DOHH2 (cell line): Measurements from ENCODE around the gene MGAT5.

Source experiments
- H3F3A ChIP-seq: fragments of 200-600 bp; sonication (generic), shearing (Covaris generic); 2 replicates; pipeline ENCODE4 v1.6.0; 2016; ENCODE audit warnings: antibody characterized with exemption, mild to moderate bottlenecking; ENCODE audit not compliant: control insufficient read depth, insufficient read depth
- H3K27ac ChIP-seq: fragments of 200-600 bp; sonication (generic); 2 replicates; pipeline ENCODE4 v1.5.1; 2014; ENCODE audit warnings: low read depth, mild to moderate bottlenecking, low read length, moderate library complexity
- H3K27me3 ChIP-seq: fragments of 200-600 bp; sonication (generic); 2 replicates; pipeline ENCODE4 v1.6.1; 2014; ENCODE audit warnings: mild to moderate bottlenecking, low read length, mixed read lengths; ENCODE audit not compliant: control insufficient read depth
- H3K36me3 ChIP-seq: fragments of 200-600 bp; sonication (generic); 2 replicates; pipeline ENCODE4 v1.6.1; 2014; ENCODE audit warnings: mild to moderate bottlenecking, low read length, moderate library complexity, mixed read lengths; ENCODE audit not compliant: control insufficient read depth
- H3K4me1 ChIP-seq: fragments of 200-600 bp; sonication (generic); 2 replicates; pipeline ENCODE4 v1.6.1; 2014; ENCODE audit warnings: mild to moderate bottlenecking, low read length, mixed read lengths; ENCODE audit not compliant: control insufficient read depth
- H3K4me2 ChIP-seq: fragments of 200-600 bp; sonication (generic); 2 replicates; pipeline ENCODE4 v1.6.0; 2014; ENCODE audit warnings: mild to moderate bottlenecking, low read length, moderate library complexity
- H3K4me3 ChIP-seq: fragments of 200-600 bp; sonication (generic); 2 replicates; pipeline ENCODE4 v1.5.1; 2014; ENCODE audit warnings: mild to moderate bottlenecking, low read length, mixed read lengths
- H3K79me2 ChIP-seq: fragments of 200-600 bp; sonication (generic); 2 replicates; pipeline ENCODE4 v1.6.1; 2014; ENCODE audit warnings: mild to moderate bottlenecking, low read length, mixed read lengths; ENCODE audit not compliant: control insufficient read depth
- H3K9me2 ChIP-seq: fragments of 200-600 bp; sonication (generic); replicated peaks from 2 replicates; pipeline ENCODE4 v1.6.1; 2014; ENCODE audit warnings: mild to moderate bottlenecking, low read length, mixed read lengths; ENCODE audit not compliant: control insufficient read depth
- H3K9me3 ChIP-seq: fragments of 200-600 bp; sonication (generic); 2 replicates; pipeline ENCODE4 v1.6.1; 2014; ENCODE audit warnings: antibody characterized with exemption, low read length, mixed read lengths; ENCODE audit not compliant: control insufficient read depth, insufficient read depth
- H4K20me1 ChIP-seq: fragments of 200-600 bp; sonication (generic); 2 replicates; pipeline ENCODE4 v1.6.0; 2014; ENCODE audit warnings: low read depth, mild to moderate bottlenecking, antibody characterized with exemption, low read length, moderate library complexity; ENCODE audit not compliant: control insufficient read depth, insufficient read depth
- EZH2phosphoT487 ChIP-seq: fragments of 200-600 bp; sonication (generic); IDR thresholded peaks from 2 replicates; pipeline ENCODE4 v1.6.1; 2017; ENCODE audit warnings: borderline replicate concordance, mild to moderate bottlenecking, antibody characterized with exemption, low read length, moderate library complexity, mixed read lengths
- TF ChIP-seq, protein P1 (sequence below): fragments of 200-600 bp; sonication (generic); IDR thresholded peaks from one replicate; pipeline ENCODE4 v1.5.1; 2014; ENCODE audit warnings: antibody characterized with exemption, mild to moderate bottlenecking, low read depth, low read length; ENCODE audit not compliant: poor library complexity, severe bottlenecking

The MGAT5 gene

DNA sequence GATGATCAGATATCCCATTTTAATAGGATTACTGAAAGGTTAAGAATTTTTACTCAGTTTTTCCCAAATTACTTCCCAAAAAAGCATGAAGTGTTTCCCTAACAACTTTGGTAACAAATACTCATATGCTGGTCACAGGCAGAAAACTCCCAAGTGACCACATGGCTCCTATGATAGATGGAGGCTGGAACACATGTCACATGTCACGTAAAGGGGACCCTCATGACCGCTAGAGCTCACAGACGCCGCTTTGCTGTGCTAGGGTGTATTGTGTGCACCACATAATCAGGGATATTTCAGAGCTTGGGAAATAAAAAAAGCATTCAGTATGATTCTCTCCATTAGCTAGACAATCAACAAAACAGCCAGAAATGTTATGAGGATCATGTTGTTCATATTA is 236.7 kb downstream of the MGAT5 start:
- no peaks in the 10 kb centered on the region for H3K9me3 ChIP-seq
- H3K79me2 ChIP-seq: no peaks in the 10 kb centered on the region
- H3K36me3 ChIP-seq: no peaks in the 10 kb centered on the region
- 0 out of 2 replicates have a peak, but pooled peaks cover 3% of the 10 kb centered on the region for H3K27me3 ChIP-seq
- H4K20me1 ChIP-seq: no peaks in the 10 kb centered on the region
- no peak overlapping the region for H3K4me2 ChIP-seq
- H3K9me2 ChIP-seq: no peaks in the 10 kb centered on the region
- TF ChIP-seq EZH2phosphoT487: no peak
- TF ChIP-seq, protein P1, sequence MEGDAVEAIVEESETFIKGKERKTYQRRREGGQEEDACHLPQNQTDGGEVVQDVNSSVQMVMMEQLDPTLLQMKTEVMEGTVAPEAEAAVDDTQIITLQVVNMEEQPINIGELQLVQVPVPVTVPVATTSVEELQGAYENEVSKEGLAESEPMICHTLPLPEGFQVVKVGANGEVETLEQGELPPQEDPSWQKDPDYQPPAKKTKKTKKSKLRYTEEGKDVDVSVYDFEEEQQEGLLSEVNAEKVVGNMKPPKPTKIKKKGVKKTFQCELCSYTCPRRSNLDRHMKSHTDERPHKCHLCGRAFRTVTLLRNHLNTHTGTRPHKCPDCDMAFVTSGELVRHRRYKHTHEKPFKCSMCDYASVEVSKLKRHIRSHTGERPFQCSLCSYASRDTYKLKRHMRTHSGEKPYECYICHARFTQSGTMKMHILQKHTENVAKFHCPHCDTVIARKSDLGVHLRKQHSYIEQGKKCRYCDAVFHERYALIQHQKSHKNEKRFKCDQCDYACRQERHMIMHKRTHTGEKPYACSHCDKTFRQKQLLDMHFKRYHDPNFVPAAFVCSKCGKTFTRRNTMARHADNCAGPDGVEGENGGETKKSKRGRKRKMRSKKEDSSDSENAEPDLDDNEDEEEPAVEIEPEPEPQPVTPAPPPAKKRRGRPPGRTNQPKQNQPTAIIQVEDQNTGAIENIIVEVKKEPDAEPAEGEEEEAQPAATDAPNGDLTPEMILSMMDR: no peak
- peaks cover 6% of the 10 kb centered on the region for H3K4me1 ChIP-seq
- no peak overlapping the region for H3K4me3 ChIP-seq
- H3K27ac ChIP-seq: no peak overlapping the region
- H3F3A ChIP-seq: no peaks in the 10 kb centered on the region

GRCh38 chr2:134491022-134491421 is 237.2 kb downstream of the MGAT5 start:
- H3K4me3 ChIP-seq: no peak overlapping the region
- TF ChIP-seq EZH2phosphoT487: no peak
- TF ChIP-seq, protein P1: no peak
- H4K20me1 ChIP-seq: no peaks in the 10 kb centered on the region
- H3K36me3 ChIP-seq: no peaks in the 10 kb centered on the region
- no peaks in the 10 kb centered on the region for H3K9me3 ChIP-seq
- no peak overlapping the region for H3K27ac ChIP-seq
- H3K27me3 ChIP-seq: 0 out of 2 replicates have a peak, but pooled peaks cover 3% of the 10 kb centered on the region
- no peaks in the 10 kb centered on the region for H3F3A ChIP-seq
- H3K4me2 ChIP-seq: no peak overlapping the region
- no peaks in the 10 kb centered on the region for H3K9me2 ChIP-seq
- peaks cover 6% of the 10 kb centered on the region for H3K4me1 ChIP-seq
- H3K79me2 ChIP-seq: no peaks in the 10 kb centered on the region

- Histone ChIP-seq H4K20me1 (no peaks in the 10 kb centered on the region), H3K4me2 (no peak overlapping the region), H3K79me2 (no peaks in the 10 kb centered on the region), H3K27me3 (0 out of 2 replicates have a peak, but pooled peaks cover 3% of the 10 kb centered on the region), H3K9me2 (no peaks in the 10 kb centered on the region), H3K4me1 (peaks cover 6% of the 10 kb centered on the region), H3F3A (no peaks in the 10 kb centered on the region), H3K36me3 (no peaks in the 10 kb centered on the region), H3K4me3 (no peak overlapping the region), H3K27ac (no peak overlapping the region), H3K9me3 (no peaks in the 10 kb centered on the region)
- TF ChIP-seq EZH2phosphoT487: no peak
- TF ChIP-seq, protein P1: no peak
These were observed 238.0 kb downstream of the MGAT5 start for GRCh38 chr2:134491771-134492441.
